Measurements from ENCODE around the gene RBM39.
"Not testable (repeated sequence)": the region's sequence is repeated elsewhere in the genome, so short reads cannot be mapped to it uniquely, and the experiment has no call there.

RBM39 gene

DNA sequence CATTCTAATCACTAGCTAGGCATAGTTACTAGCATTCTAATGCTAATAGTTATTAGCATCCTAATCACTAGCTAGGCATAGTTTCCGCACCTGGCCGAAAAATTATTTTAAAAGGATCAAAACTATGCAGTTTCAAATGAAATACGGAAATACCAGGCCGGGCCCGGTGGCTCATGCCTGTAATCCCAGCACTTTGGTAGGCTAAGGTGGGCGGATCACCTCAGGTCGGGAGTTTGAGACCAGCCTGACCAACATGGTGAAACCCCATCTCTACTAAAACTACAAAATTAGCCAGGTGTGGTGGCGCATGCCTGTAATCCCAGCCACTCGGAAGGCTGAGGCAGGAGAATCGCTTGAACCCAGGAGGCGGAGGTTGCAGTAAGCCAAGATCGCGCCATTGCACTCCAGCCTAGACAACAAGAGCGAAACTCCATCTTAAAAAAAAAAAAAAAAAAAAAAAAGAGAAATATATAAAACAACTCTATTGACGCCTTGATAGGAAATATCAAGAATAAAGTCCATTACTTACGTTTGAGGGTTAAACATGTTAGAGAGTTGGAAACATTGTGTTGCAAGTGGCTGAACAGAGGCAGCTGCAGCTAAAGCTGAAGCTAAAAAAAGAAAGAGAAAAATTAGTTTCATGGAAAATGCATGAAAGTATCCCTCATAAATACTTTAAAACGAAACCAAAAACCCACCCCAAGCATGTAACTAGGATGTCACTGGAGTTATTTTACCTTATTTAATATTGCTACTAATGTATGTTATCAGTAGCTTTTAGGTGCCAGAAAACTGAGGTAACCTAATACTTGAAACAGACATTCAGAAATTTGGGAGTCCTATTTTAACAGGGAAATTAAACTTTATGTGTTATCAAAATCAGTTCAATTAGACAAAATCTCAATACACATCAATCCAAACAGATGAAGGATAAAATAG, 35.2 kb downstream of the RBM39 start:
- DNase-seq (ENCODE audit: low read depth) = not testable (repeated sequence)

DNA sequence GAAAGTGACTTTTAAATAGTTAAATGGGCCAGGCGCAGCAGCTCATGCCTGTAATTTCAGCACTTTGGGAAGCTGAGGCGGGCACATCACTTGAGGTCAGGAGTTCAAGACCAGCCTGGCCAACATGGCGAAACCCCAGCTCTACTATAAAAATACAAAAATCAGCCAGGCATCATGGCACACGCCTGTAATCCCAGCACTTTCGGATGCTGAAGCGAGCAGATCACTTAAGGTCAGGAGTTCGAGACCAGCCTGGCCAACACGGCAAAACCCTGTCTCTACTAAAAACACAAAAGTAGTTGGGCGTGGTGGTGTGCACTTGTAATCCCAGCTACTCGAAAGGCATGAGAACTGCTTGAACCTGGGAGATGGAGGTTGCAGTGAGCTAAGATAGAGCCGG, 36.2 kb downstream of the RBM39 start:
- not testable (repeated sequence) for DNase-seq (ENCODE audit: low read depth)

DNA sequence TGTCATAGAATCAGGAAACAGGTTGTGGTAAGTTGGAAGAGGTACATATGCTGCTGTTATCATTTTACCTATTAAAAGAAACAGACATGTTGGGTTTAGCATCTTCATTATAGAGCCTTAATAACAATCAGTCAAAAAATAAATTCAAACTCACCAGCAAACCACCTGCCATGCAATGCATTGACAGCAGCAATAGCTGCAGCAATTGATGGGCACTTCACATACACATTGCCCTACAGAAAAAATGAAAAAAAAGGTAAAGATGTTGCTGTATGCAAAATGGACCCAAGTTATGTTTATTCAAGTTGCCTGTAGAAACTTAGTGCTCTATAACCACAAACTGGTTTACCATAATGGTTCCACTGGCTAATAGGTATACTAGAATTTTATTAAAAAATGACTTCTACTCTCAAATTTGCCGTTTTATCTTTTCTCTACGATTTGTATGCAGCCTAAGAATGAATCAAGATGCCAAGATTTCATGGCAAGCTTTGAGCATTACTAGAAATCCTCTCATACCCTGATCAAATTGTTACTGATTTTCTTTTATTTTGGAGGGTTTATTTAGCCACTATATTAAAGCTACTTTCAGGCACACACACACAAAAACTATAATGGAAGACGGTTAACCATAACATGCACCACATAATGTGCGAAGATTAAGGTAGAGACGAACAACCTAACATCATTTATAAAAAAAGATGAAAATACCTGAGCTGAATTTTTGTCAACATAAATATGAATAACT, 37.4 kb downstream of the RBM39 start:
- DNase-seq (ENCODE audit: low read depth) = no peak

DNA sequence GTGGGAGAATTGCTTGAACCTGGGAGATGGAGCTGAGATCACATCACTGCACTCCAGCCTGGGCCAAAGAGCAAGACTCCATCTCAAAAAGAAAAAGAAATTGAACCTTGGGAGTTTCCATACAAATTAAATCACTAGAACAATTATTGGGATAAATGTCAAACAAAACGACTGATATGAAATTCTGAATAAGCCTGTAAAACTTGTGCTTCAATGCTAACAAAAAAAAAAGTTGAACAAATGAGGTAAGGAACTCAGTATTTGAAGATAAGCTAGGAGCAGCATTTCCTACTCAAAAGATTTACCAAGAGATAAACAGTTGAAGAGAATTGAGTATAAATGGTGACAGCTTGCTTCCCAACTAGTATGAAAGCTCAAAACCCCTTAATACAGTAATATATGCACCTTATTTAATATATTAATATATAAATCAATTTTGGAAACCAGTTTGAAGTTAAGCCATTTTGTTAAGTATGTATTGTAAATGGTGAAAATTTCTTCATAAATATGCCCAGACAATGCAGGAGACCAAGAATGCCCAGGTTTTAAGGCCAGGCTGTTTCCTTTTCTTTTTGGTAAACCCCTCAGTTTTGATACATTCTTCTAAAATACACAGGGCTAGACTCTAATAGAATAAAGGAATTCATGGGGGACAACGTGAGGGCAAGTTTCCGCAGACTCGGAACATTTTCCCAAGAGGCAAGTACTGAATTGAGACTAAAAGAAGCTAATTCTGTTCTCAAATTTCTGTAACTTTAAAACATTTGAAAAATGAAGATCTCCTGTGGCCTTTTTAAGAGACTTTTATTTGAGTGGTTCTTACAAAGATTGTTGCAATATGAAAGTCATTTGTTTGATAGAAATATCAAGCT, 39.0 kb downstream of the RBM39 start:
- DNase-seq (ENCODE audit: low read depth) = no peak

DNA sequence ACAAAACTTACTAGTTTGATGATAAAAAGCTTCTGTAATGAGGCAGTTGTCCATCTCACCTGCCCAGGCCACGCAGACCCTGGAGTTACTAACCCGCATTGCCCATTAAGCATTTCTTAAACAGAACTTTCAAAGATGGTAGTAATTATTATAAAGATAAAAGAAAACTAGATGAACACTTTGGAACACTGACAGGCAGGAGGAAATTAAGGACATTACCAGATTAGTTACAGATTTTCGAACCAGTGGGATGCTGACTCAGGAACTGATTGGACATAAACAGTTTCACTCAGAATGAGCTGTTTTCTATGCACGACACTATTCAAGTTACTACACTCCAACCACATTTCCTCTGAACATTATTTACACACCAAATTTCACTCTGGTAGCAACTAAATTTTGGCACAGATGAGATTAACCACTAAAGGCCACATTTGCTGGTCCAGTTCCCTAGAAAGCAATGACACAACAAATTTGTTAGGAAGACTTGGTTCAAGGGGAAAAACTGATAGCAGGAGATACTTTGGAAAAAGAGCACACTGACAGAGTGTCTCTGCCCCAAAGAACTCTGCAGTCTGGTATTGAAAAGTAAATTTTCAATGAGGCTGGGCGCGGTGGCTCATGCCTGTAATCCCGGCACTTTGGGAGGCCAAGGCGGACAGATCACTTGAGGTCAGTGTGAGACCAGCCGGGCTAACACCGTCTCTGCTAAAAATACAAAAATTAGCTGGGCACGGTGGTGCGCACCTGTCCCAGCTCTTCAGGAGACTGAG, 39.8 kb downstream of the RBM39 start:
- no peak for DNase-seq (ENCODE audit: low read depth)

DNA sequence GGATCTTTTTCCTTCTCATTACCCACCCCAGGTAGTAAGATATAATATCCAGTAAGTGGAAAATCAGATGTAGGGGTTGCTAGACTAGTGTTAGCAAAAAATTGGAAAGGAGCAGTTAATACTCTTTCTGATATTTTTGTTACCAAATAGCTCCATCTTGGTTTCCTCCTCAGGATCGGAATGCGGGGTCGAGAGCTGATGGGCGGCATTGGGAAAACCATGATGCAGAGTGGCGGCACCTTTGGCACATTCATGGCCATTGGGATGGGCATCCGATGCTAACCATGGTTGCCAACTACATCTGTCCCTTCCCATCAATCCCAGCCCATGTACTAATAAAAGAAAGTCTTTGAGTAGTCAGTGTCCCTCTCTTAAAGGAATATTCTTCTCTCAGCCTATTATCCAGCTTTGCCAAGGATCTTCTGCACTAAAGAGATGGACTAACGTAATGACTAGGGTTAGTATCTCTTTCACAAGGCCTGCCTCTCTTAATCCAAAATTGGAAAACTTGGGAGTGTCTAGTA, 41.4 kb downstream of the RBM39 start:
- DNase-seq (ENCODE audit: low read depth) = no peak

DNA sequence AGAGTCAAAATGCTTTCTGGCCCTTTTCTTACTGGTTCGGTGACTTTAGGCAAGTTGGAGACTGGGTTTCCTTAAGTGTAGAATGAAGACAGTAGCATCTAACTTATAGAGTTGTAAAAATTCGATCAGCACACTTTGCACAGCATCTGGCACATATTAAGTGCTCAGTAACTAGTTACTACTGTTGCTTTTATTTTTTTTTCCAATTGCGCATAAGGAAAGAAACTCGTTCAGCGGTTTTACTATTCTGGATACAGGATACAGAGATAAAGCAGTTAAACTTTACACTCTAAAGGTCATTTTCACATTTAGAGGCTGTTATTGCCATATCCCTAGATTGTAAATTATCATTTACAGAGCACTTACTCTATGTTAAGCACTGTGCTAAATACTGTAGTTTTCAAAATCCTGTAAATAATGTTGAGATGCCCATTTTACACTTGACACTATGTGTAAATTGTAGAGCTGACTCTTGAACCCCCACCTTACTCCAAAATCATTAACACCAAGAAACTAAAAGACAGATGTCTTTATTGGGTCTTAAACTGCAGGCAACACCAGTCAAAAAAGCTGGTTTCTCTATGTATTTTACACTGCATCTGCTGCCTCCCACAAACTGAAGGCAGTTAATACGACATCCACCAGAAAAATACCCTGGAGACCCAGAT, 42.0 kb downstream of the RBM39 start:
- no peak for DNase-seq (ENCODE audit: low read depth)

DNA sequence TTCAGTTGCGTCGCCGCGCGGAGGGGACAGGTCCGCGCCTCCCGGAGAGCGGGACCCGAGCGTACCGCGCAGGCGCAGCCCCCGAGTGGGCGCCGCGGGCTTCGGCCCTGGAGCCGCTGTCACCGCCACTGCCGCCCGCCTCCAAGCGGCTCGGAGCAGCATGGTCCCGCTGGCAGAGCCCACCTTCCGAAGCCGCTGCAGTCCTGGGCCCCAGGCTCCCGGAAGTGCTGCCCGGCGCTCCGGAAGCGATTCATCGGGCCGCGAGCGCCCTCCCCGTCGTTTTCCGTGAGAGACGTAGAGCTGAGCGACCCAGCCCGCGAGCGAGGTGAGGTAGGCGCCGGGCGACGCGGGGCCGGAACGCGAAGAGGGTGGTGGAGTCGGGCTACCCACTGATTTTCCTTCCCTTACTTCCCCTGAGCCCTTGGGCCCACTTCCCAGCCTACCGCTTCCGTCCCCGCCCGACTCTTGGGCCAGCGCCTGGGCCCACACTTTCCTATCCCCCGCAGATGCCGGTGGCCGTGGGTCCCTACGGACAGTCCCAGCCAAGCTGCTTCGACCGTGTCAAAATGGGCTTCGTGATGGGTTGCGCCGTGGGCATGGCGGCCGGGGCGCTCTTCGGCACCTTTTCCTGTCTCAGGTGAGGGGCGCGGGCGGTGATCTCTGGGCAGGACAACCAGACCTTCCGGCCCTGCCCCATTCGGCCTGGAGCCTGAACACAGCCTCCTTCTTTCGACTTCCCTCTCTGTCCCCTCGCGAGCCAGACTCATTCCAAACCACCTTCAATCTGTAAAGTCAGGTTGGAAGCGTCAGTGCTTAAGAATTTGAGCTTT, 42.7 kb downstream of the RBM39 start, which contains the start of the genes NFS1 and ROMO1:
NFS1 (minus strand) TSS at position 226 of the 830 bp plus-strand sequence; CDS start at position 162, 64 bp downstream.
ROMO1 (plus strand) TSS at position 279 of the 830 bp plus-strand sequence; CDS start at position 507, 228 bp downstream.
- peak; percentile 80 for DNase-seq (ENCODE audit: low read depth)

DNA sequence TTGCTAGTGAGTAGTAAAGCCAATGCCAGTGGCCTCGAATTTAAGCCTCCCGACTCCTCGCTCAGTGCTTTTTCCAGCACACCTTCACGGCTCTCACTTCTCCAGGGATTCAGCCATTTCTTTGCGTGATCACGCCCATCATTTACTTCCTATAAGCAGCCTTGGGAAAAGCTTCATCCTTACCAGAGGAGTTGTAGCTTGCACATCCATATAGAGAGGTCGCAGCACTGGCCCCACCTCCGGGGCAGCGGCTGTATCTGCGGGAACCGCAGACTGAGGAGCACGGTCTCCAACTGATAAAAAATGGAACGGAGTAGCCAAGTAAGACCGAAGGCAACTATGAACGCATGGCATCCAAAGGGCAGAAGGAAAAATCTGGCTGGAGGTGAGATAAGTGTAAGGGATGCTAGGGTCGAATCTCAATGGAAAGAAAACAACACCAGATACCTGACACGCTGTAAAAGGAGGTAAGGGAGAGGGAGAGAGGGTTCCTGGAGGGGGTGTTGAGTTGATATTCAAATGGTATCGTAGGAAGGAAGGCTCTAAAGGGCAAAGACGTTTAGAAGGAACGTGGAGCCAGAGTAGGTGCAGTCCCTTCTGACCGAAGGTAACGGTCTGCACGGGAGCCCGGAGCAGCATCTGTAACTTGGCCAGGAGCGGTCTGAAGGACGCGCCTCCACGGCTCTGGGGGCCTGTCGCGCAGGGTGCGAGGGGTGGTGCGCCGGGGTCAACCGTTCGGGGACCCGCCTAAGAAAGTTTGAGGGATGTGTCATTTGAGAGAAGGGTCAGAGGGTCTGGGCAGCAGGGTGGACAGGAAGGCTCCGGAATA, 43.5 kb downstream of the RBM39 start:
- DNase-seq (ENCODE audit: low read depth) = no peak

DNA sequence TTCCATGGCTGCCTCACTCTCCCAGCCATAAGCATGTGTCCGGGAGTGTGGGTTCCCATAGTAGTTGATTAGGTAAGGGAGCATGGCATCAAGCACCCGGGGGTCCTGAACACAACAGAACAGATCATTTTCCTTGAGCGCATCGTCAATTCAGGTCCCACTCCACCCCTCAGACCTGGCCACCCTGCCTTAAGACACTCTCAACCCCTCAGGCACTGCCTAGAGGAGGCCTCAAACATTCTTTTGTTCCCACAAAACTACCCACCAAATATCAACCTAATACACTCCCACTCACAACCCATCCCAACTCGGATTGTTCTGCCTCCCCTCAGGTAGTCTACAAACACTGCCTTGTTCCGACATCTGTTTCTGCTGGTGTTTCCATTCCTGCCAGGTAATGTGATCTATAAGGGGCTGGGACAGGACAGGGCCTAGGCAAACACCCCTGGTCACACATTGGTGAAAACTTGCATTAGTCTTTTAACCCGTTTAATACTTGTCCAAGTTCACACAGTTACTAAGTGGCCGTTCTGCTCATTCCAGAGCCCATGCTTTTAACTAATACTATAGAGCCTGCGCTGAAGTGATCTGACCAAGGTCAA, 44.3 kb downstream of the RBM39 start:
- no peak for DNase-seq (ENCODE audit: low read depth)

DNA sequence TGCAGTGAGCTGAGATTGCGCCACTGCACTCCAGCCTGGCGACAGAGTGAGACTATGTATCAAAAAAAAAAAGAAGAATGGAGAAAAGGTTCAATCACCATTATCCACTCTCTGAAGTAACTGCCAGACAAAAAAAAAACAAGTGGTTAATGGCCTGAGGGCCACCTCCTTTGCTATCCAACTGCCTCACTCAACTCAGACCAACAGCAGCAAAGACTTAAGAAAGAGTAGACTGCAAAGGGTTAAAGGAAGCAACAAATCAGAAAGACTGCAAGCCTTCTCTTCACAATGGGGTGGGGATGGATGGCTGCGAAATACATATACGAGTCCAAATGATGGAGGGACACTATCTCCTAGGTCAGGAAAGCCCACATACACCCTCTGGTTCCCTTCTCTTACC, 46.1 kb downstream of the RBM39 start:
- no peak for DNase-seq (ENCODE audit: low read depth)

DNA sequence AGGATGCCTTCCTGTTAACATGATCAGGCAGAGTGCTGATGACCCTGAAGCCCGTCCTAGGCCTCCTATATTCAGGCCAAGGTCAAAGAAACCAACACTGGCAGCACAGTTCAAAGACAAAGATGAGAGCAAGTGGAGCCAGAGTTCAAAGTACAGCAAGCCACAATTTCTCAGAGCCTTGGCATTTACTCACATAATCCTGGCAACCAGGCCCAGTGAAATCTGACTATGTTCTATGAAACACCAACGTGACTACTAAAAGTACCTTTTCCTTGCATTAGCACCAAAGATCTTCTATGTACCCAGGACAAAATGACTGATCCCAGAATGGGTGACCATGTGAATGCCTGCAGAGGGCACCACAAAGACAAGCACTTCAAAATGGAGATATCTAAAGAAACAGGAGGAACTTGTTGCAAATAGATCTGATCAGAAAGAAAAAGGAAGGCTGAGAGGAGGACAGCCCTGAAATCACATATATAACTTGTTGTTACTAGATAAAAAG, 46.8 kb downstream of the RBM39 start:
- no peak for DNase-seq (ENCODE audit: low read depth)

DNA sequence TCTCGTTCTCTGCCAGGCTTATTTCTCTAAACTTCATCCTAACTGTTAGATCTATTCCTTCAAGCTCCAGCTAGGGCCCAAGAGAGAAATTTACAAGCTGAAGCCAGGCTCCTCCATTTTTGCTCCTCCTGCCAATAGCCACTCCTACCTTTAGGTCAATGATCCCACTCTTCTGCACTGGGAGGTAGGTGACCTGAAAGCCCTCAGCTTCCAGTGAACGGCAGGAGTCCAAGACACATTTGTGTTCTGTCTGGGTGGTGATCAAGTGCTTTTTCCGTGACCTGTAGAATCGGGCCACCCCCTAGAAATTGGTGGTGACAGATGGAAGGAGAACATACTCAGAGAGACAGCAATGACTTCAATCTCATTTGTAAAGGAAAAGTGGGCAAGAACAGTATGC, 51.8 kb downstream of the RBM39 start:
- DNase-seq (ENCODE audit: low read depth) = no peak

DNA sequence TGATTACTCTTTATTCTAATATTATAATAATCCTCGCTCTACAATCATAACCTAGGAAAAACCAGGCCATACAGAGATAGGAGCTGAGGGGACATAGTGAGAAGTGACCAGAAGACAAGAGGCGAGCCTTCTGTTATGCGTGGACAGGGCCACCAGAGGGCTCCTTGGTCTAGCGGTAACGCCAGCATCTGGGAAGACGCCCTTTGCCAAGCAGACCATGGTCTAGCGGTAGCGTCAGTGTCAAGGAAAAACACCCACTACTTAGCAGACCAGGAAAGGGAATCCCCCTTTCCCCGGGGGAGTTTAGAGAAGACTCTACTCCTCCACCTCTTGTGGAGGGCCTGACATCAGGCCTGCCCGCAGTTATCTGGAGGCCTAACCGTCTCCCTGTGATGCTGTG, 55.2 kb downstream of the RBM39 start:
- DNase-seq (ENCODE audit: low read depth) = not testable (repeated sequence)

DNA sequence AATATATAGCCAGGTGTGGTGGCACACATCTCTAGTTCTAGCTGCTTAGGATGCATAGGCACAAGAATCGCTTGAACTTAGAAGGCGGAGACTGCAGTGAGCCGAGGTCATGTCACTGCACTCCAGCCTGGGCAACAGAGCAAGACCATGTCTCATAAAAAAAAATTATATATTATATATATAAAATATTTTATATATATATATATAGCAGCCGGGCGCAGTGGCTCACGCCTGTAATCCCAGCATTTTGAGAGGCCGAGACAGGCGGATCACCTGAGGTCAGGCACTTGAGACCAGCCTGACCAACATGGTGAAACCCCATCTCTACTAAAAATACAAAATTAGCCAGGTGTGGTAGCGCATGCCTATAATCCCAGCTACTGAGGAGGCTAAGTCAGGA, 56.7 kb downstream of the RBM39 start:
- not testable (repeated sequence) for DNase-seq (ENCODE audit: low read depth)

DNA sequence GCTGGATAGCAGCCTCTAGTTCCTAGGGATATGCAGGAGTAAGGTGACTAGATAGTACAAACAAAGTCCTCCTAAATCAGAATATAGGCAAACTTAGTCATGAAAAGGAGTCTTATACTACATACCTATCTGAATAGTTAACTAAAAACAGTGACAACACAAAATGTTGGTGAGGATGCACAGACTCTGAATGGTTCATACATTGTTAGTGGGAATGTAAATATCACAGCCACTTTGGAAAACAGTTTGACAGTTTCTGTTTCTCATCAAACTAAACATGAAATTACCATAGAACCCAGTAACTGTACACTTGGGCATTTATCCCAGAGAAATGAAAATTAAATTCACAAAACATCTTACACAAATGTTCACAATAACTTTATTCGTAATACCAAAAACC, 60.1 kb downstream of the RBM39 start:
- DNase-seq (ENCODE audit: low read depth) = no peak

DNA sequence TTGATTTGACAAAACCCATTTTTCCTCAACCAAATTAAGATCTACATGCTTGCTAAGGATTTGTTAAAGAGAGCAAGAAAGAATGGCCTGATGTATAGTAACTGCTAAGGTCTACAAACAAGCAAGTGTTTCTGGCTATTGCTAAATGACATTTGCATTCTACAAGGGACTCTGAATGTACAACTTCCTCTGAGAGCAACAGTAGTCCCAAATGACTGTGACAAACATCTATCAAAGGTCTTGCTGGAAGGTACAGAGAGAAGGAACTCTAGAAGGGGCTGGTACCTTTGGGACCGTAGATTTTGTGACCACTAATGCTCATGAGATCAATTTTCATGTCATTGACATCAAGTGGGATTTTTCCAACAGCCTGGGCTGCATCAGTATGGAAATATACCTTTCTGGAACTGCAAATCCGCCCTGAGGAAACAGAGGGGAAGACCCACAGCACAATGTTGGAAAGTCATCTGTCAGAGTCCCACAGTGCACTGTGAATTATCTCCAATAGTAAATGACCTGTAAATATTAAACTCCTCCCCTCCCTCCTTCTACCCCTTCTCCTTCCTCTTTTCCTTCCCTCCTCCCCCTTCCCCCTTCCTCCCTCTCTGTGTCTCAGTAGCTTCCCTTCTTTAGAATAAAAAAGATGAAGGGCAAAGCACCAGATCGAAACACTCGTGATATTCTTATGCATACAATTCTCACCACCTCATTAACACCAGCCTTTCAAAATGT, 61.4 kb downstream of the RBM39 start:
- DNase-seq (ENCODE audit: low read depth) = no peak

All from stimulated activated CD4-positive, alpha-beta T cell treated with anti-CD3 and anti-CD28 coated beads, Interleukin-2, amount 100 ng/mL, for 4 hours (primary cell).